ENCODE data around the gene EDC4.

DNA sequence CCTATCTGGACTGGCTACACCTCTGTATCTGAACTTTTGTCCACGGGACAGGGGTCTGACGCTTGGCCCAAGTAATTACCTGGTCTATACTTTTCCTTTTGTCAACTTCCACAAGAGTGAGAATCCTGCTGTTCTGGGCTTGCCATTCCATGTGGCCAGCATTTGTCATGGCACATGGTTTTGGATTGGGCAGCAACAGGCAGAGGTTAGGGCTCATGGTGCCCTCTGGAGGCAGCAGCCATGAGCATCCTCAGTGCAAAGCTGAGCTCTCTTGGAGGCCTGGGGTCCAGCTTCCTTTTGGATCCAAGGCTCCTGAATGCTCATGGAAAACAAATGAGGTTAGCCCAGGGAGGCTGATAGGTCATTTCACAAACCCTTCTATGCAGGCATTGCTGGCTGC is 7.5 kb upstream of the EDC4 start:
- no peak for TF ChIP-seq PHF21A (CRISPR knock-in tag; IDR thresholded peaks at IDR 0.05)
- peak; percentile 77 for TF ChIP-seq XRCC5 (optimal IDR thresholded peaks at IDR 0.05; ENCODE audit: low read length)
- no peak for TF ChIP-seq EZH2 (conservative IDR thresholded peaks at IDR 0.05; ENCODE audit: low read depth, low read length)
- no peak for TF ChIP-seq ZFP62 (CRISPR knock-in tag; IDR thresholded peaks at IDR 0.05)
- TF ChIP-seq, protein P1, sequence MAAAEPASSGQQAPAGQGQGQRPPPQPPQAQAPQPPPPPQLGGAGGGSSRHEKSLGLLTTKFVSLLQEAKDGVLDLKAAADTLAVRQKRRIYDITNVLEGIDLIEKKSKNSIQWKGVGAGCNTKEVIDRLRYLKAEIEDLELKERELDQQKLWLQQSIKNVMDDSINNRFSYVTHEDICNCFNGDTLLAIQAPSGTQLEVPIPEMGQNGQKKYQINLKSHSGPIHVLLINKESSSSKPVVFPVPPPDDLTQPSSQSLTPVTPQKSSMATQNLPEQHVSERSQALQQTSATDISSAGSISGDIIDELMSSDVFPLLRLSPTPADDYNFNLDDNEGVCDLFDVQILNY (CRISPR knock-in tag; conservative IDR thresholded peaks at IDR 0.05): no peak
- no peak for TF ChIP-seq SIX4 (CRISPR knock-in tag; IDR thresholded peaks at IDR 0.05)
- no peak for TF ChIP-seq DDIT3 (CRISPR knock-in tag; IDR thresholded peaks at IDR 0.05)
- no peak for TF ChIP-seq ZNF207 (IDR thresholded peaks at IDR 0.05; ENCODE audit: borderline replicate concordance)
- TF ChIP-seq, protein P2, sequence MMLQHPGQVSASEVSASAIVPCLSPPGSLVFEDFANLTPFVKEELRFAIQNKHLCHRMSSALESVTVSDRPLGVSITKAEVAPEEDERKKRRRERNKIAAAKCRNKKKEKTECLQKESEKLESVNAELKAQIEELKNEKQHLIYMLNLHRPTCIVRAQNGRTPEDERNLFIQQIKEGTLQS (CRISPR knock-in tag; IDR thresholded peaks at IDR 0.05): no peak
- TF ChIP-seq DNMT3B (CRISPR knock-in tag; conservative IDR thresholded peaks at IDR 0.05): no peak
- TF ChIP-seq, protein P3, sequence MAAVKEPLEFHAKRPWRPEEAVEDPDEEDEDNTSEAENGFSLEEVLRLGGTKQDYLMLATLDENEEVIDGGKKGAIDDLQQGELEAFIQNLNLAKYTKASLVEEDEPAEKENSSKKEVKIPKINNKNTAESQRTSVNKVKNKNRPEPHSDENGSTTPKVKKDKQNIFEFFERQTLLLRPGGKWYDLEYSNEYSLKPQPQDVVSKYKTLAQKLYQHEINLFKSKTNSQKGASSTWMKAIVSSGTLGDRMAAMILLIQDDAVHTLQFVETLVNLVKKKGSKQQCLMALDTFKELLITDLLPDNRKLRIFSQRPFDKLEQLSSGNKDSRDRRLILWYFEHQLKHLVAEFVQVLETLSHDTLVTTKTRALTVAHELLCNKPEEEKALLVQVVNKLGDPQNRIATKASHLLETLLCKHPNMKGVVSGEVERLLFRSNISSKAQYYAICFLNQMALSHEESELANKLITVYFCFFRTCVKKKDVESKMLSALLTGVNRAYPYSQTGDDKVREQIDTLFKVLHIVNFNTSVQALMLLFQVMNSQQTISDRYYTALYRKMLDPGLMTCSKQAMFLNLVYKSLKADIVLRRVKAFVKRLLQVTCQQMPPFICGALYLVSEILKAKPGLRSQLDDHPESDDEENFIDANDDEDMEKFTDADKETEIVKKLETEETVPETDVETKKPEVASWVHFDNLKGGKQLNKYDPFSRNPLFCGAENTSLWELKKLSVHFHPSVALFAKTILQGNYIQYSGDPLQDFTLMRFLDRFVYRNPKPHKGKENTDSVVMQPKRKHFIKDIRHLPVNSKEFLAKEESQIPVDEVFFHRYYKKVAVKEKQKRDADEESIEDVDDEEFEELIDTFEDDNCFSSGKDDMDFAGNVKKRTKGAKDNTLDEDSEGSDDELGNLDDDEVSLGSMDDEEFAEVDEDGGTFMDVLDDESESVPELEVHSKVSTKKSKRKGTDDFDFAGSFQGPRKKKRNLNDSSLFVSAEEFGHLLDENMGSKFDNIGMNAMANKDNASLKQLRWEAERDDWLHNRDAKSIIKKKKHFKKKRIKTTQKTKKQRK (IDR thresholded peaks at IDR 0.05; ENCODE audit: low read length): no peak
